ENCODE data around the gene CLN3.
"Not testable (repeated sequence)": the region's sequence is repeated elsewhere in the genome, so short reads cannot be mapped to it uniquely, and the experiment has no call there.

Gene CLN3

GRCh38 chr16:28494121-28494851 lies 2.4 kb upstream of the CLN3 start, which contains the start of gene APOBR:
Gene APOBR (plus strand): TSS chr16:28494643. CDS start chr16:28494682, 39 bp downstream.
- DNase-seq (ENCODE audit: low read depth), result no peak

GRCh38 chr16:28492511-28492910 lies 637 bp upstream of the CLN3 start:
- no peak for DNase-seq (ENCODE audit: low read depth)

- no peak for DNase-seq (ENCODE audit: low read depth)
These were observed 474 bp downstream of the CLN3 start for GRCh38 chr16:28491230-28491969.

GRCh38 chr16:28486266-28486665 lies 5.6 kb downstream of the CLN3 start:
- DNase-seq (ENCODE audit: low read depth), result no peak

- not testable (repeated sequence) for DNase-seq (ENCODE audit: low read depth)
These were observed 8.5 kb downstream of the CLN3 start for GRCh38 chr16:28483361-28483760.

- no peak for DNase-seq (ENCODE audit: low read depth)
These were observed 9.8 kb downstream of the CLN3 start for GRCh38 chr16:28482026-28482425.

GRCh38 chr16:28478506-28479180 lies 13.2 kb downstream of the CLN3 start:
- no peak for DNase-seq (ENCODE audit: low read depth)

- no peak for DNase-seq (ENCODE audit: low read depth)
These were observed 14.5 kb downstream of the CLN3 start for GRCh38 chr16:28477311-28477920.

GRCh38 chr16:28475221-28475620 lies 16.7 kb downstream of the CLN3 start:
- no peak for DNase-seq (ENCODE audit: low read depth)

GRCh38 chr16:28473714-28474265 lies 18.1 kb downstream of the CLN3 start:
- DNase-seq (ENCODE audit: low read depth), result no peak

GRCh38 chr16:28447081-28447480 lies 44.8 kb downstream of the CLN3 start:
- not testable (repeated sequence) for DNase-seq (ENCODE audit: low read depth)

GRCh38 chr16:28446388-28446787 lies 45.5 kb downstream of the CLN3 start:
- not testable (repeated sequence) for DNase-seq (ENCODE audit: low read depth)

- DNase-seq (ENCODE audit: low read depth), result not testable (repeated sequence)
These were observed 47.9 kb downstream of the CLN3 start for GRCh38 chr16:28443943-28444342.

GRCh38 chr16:28438899-28439298 lies 53.0 kb downstream of the CLN3 start:
- DNase-seq (ENCODE audit: low read depth), result not testable (repeated sequence)

- DNase-seq (ENCODE audit: low read depth), result not testable (repeated sequence)
These were observed 56.5 kb downstream of the CLN3 start for GRCh38 chr16:28435340-28435739.
